ENCODE results near the gene EFCAB11. TPM values are rescaled to one million over a fixed set of nuclear protein-coding genes. Genes with fewer than 3 reads are reported as not detected.

EFCAB11 gene
- total and polyA plus RNA-seq, 2 donors (not counting 3 experiments of a cell fraction or from before 2014, with no cell fraction given) = 2.8 to 6.3 TPM

GRCh38 chr14:89987161-89987475 lies 32.6 kb upstream of the EFCAB11 start:
- ChIA-PET CTCF (interaction anchor here (1.0 to 4.9 kb wide), 3 partner anchors 11 to 248 kb away, joined by 3 to 23 read pairs (median 19); no protein-coding TSS in a partner anchor), POLR2A (no interaction called here)
- Histone ChIP-seq H3K36me3 (ENCODE audit: control insufficient read depth in 2 of 2, extremely low read depth in 1 of 2, insufficient read depth in 2 of 2, low read length in 2 of 2) (peaks cover 2 to 19% of the 10 kb centered on the region in 2 experiments), H3K4me1 (ENCODE audit: control insufficient read depth, extremely low read depth, insufficient read depth, low read length) (no peaks in the 10 kb centered on the region), H3K9me1 (replicated peaks; ENCODE audit: control insufficient read depth, extremely low read depth, insufficient read depth, low read length) (no peaks in the 10 kb centered on the region), H3K9ac (replicated peaks; ENCODE audit: extremely low read depth, insufficient read depth, low read length) (no peak overlapping the region), H3K4me2 (ENCODE audit: insufficient read depth, low read length) (no peak overlapping the region), H3K27ac (ENCODE audit: insufficient read depth, low read depth, low read length) (no peak overlapping the region), H3K9me3 (replicated peaks; ENCODE audit: control insufficient read depth, insufficient read depth, low read length) (no peaks in the 10 kb centered on the region), H4K20me1 (replicated peaks; ENCODE audit: control insufficient read depth, extremely low read depth, insufficient read depth, low read length) (no peaks in the 10 kb centered on the region), H3K79me2 (ENCODE audit: control insufficient read depth, insufficient read depth, low read length) (no peaks in the 10 kb centered on the region), H2AFZ (ENCODE audit: low read depth, low read length) (no peak overlapping the region), H3K27me3 (ENCODE audit: control insufficient read depth in 2 of 2, insufficient read depth in 2 of 2, low read length in 2 of 2) (no peaks in the 10 kb centered on the region), H3K4me3 (replicated peaks in 1 of 3; ENCODE audit: insufficient read depth in 1 of 3, low read depth in 1 of 3, low read length in 3 of 3) (no peak overlapping the region)
- no TSS peak for BruUV-seq (replicated peaks)
- FAIRE-seq (no peak), DNase-seq (ENCODE audit: low read depth, low spot score) (no peak)
- TF ChIP-seq FOS (IDR thresholded peaks at IDR 0.05; ENCODE audit: borderline replicate concordance, insufficient read depth, low read length) (no peak), JUN (IDR thresholded peaks at IDR 0.05; ENCODE audit: borderline replicate concordance, insufficient read depth, insufficient read length, low read depth) (no peak), CTCF (IDR thresholded peaks at IDR 0.05; ENCODE audit: extremely low read depth in 1 of 2, insufficient read depth in 1 of 2, low read depth in 1 of 2, low read length in 2 of 2) (no peak), MYC (IDR thresholded peaks at IDR 0.05; ENCODE audit: low read depth, low read length) (no peak), POLR2A (IDR thresholded peaks at IDR 0.05; ENCODE audit: low read depth, low read length) (no peak), EZH2 (IDR thresholded peaks at IDR 0.05; ENCODE audit: borderline replicate concordance, low read depth, low read length, severe bottlenecking) (no peak), MAX (IDR thresholded peaks at IDR 0.05; ENCODE audit: insufficient read depth, insufficient read length) (no peak), POLR2AphosphoS5 (IDR thresholded peaks at IDR 0.05; ENCODE audit: insufficient read depth, low read depth, low read length) (no peak), GATA2 (IDR thresholded peaks at IDR 0.05; ENCODE audit: insufficient read depth, insufficient read length, low read depth, low read length) (no peak)
- dilution Hi-C loops (cut with MboI; ENCODE audit: extremely low pct_ligation_motif_present, low sequenced_read_pairs) = no loop called here
- intact Hi-C loops (cut with micrococcal nuclease) = no loop called here

All from endothelial cell of umbilical vein (primary cell).